Thymus (tissue), 11 donors: ENCODE results near the gene ARMC2. TPM values are rescaled to one million over a fixed set of nuclear protein-coding genes. Genes with fewer than 3 reads are reported as not detected.
"Not testable (repeated sequence)": the region's sequence is repeated elsewhere in the genome, so short reads cannot be mapped to it uniquely, and the experiment has no call there.

Experiments used
- DNase-seq, 9 donors: peaks; one replicate each; pipeline ENCODE4 v3.0.0-alpha.2; 2013; ENCODE audit warnings: low spot score in 9 of 9, low read depth in 6 of 9, missing footprints in 1 of 9
- H3K27ac ChIP-seq, 2 donors: one replicate each; pipeline ENCODE4 v1.5.1; 2013; ENCODE audit warnings: control low read depth in 1 of 2, low read depth in 1 of 2, low read length in 1 of 2, mild to moderate bottlenecking in 1 of 2, moderate library complexity in 1 of 2
- H3K27me3 ChIP-seq, 2 donors: one replicate each; pipeline ENCODE4 v1.5.1; 2013; ENCODE audit warnings: low read length in 1 of 2; ENCODE audit not compliant: control insufficient read depth in 2 of 2, insufficient read depth in 1 of 2
- H3K36me3 ChIP-seq, 2 donors: one replicate each; pipeline ENCODE4 v1.5.1; 2013; ENCODE audit warnings: low read length in 1 of 2, mild to moderate bottlenecking in 1 of 2, moderate library complexity in 1 of 2; ENCODE audit not compliant: control insufficient read depth in 2 of 2, insufficient read depth in 2 of 2
- H3K4me1 ChIP-seq, 2 donors: one replicate each; pipeline ENCODE4 v1.5.1; 2013; ENCODE audit warnings: low read length in 2 of 2; ENCODE audit not compliant: control insufficient read depth in 2 of 2, insufficient read depth in 2 of 2
- H3K4me3 ChIP-seq, 2 donors: one replicate each; pipeline ENCODE4 v1.5.1; 2013; ENCODE audit warnings: low read length in 2 of 2, control low read depth in 1 of 2, mild to moderate bottlenecking in 1 of 2
- H3K9me3 ChIP-seq, 2 donors: one replicate each; pipeline ENCODE4 v1.5.1; 2013; ENCODE audit warnings: low read length in 1 of 2, mild to moderate bottlenecking in 1 of 2; ENCODE audit not compliant: control insufficient read depth in 2 of 2, insufficient read depth in 1 of 2
- WGBS: extraction: QIAGEN DNeasy Blood & Tissue Kit; methylation state at CpG from one replicate; pipeline ENCODE4 v1.1.7; 2013; 5-methylcytosine and 5-hydroxymethylcytosine counted together
- polyA plus RNA-seq: library from polyadenylated mRNA; stranded (reverse); fragments of 200-250 nt; gene quantifications from one replicate; pipeline ENCODE4 v1.2.3, GENCODE V29; 2013
- total RNA-seq: library from RNA; stranded (reverse); fragments of 120-200 nt; gene quantifications from one replicate; pipeline ENCODE4 v1.2.4, GENCODE V29; 2013
- donor health status: healthy.

The ARMC2 gene
- total and polyA plus RNA-seq, 2 donors: 1.8 to 1.9 TPM

GRCh38 chr6:108888052-108888451, 39.8 kb downstream of the ARMC2 start:
- Histone ChIP-seq H3K27ac (no peak overlapping the region), H3K27me3 (no peaks in the 10 kb centered on the region), H3K4me3 (no peak overlapping the region), H3K36me3 (no peaks in the 10 kb centered on the region), H3K9me3 (no peaks in the 10 kb centered on the region), H3K4me1 (no peaks in the 10 kb centered on the region)
- no peak for DNase-seq
- WGBS: 98% methylated on average over 6 of the region's 6 CpGs

GRCh38 chr6:108888745-108889144, 40.5 kb downstream of the ARMC2 start:
- Histone ChIP-seq H3K36me3 (no peaks in the 10 kb centered on the region), H3K27ac (no peak overlapping the region), H3K4me1 (no peaks in the 10 kb centered on the region), H3K9me3 (no peaks in the 10 kb centered on the region), H3K27me3 (no peaks in the 10 kb centered on the region), H3K4me3 (no peak overlapping the region)
- DNase-seq: no peak
- WGBS: 98% methylated on average over 2 of the region's 2 CpGs

- not testable (repeated sequence) for H3K4me3 ChIP-seq, H3K4me1 ChIP-seq, H3K9me3 ChIP-seq, DNase-seq, H3K27ac ChIP-seq, H3K36me3 ChIP-seq, H3K27me3 ChIP-seq
- WGBS: 98% methylated on average over 5 of the region's 5 CpGs
These were observed 42.7 kb downstream of the ARMC2 start for GRCh38 chr6:108890898-108891297.

- WGBS: 99% methylated on average over 1 of the region's 1 CpG
- no peaks in the 10 kb centered on the region for H3K27me3 ChIP-seq
- peaks cover 0 to 3% of the 10 kb centered on the region in 2 donors for H3K4me1 ChIP-seq
- no peaks in the 10 kb centered on the region for H3K36me3 ChIP-seq
- DNase-seq: no peak
- no peak overlapping the region for H3K4me3 ChIP-seq
- H3K27ac ChIP-seq: no peak overlapping the region
- no peaks in the 10 kb centered on the region for H3K9me3 ChIP-seq
These were observed 47.3 kb downstream of the ARMC2 start for GRCh38 chr6:108895571-108895970.

- Histone ChIP-seq H3K4me3 (no peak overlapping the region), H3K9me3 (no peaks in the 10 kb centered on the region), H3K36me3 (no peaks in the 10 kb centered on the region), H3K27me3 (no peaks in the 10 kb centered on the region), H3K27ac (no peak overlapping the region), H3K4me1 (peaks cover 0 to 3% of the 10 kb centered on the region in 2 donors)
- 61% methylated on average over 3 of the region's 3 CpGs for WGBS
- DNase-seq: peak in 2 of 9 donors; percentile 21 to 55
These were observed 48.0 kb downstream of the ARMC2 start for GRCh38 chr6:108896111-108896661.

- H3K27ac ChIP-seq: no peak overlapping the region
- H3K9me3 ChIP-seq: no peaks in the 10 kb centered on the region
- no peaks in the 10 kb centered on the region for H3K36me3 ChIP-seq
- no peaks in the 10 kb centered on the region for H3K27me3 ChIP-seq
- 97% methylated on average over 1 of the region's 1 CpG for WGBS
- H3K4me3 ChIP-seq: no peak overlapping the region
- DNase-seq: no peak
- H3K4me1 ChIP-seq: peaks cover 0 to 3% of the 10 kb centered on the region in 2 donors
These were observed 49.1 kb downstream of the ARMC2 start for GRCh38 chr6:108897371-108897770.

GRCh38 chr6:108902382-108902792, 54.2 kb downstream of the ARMC2 start:
- no peaks in the 10 kb centered on the region for H3K4me1 ChIP-seq
- DNase-seq: peak in 1 of 9 donors; percentile 29
- no peaks in the 10 kb centered on the region for H3K36me3 ChIP-seq
- H3K9me3 ChIP-seq: no peaks in the 10 kb centered on the region
- no peak overlapping the region for H3K27ac ChIP-seq
- no peak overlapping the region for H3K4me3 ChIP-seq
- H3K27me3 ChIP-seq: no peaks in the 10 kb centered on the region

- Histone ChIP-seq H3K27me3 (no peaks in the 10 kb centered on the region), H3K36me3 (no peaks in the 10 kb centered on the region), H3K9me3 (no peaks in the 10 kb centered on the region), H3K4me3 (no peak overlapping the region), H3K27ac (no peak overlapping the region), H3K4me1 (no peaks in the 10 kb centered on the region)
- 100% methylated on average over 1 of the region's 1 CpG for WGBS
- DNase-seq: no peak
These were observed 55.6 kb downstream of the ARMC2 start for GRCh38 chr6:108903796-108904195.

GRCh38 chr6:108904741-108905140, 56.5 kb downstream of the ARMC2 start:
- Histone ChIP-seq H3K4me3 (no peak overlapping the region), H3K9me3 (no peaks in the 10 kb centered on the region), H3K27ac (no peak overlapping the region), H3K4me1 (no peaks in the 10 kb centered on the region), H3K36me3 (no peaks in the 10 kb centered on the region), H3K27me3 (no peaks in the 10 kb centered on the region)
- WGBS: 45% methylated on average over 3 of the region's 3 CpGs
- DNase-seq: no peak
